Transverse colon (tissue), 4 donors: ENCODE results near the gene ENO2. TPM values are rescaled to one million over a fixed set of nuclear protein-coding genes. Genes with fewer than 3 reads are reported as not detected.
A peak's percentile ranks its signal among the peaks of the same experiment; 100 is the strongest.

Source experiments
- DNase-seq: peaks from one replicate; pipeline ENCODE4 v3.0.0-alpha.2; 2019
- H3K27ac ChIP-seq, 4 donors: fragments of 200-600 bp; sonication (generic); 2 replicates each; pipeline ENCODE4 v1.5.1; 2016 to 2018; ENCODE audit warnings: inconsistent platforms in 4 of 4
- H3K27me3 ChIP-seq: fragments of 200-600 bp; sonication (generic); 2 replicates; pipeline ENCODE4 v1.5.1; 2017; ENCODE audit warnings: inconsistent platforms
- H3K36me3 ChIP-seq, 4 donors: fragments of 200-600 bp; sonication (generic); 2 replicates each; pipeline ENCODE4 v1.5.1; 2017 to 2019; ENCODE audit warnings: inconsistent platforms in 4 of 4
- H3K4me1 ChIP-seq, 4 donors: fragments of 200-600 bp; sonication (generic); 2 replicates each; pipeline ENCODE4 v1.5.1; 2017 to 2020; ENCODE audit warnings: inconsistent platforms in 4 of 4
- H3K4me3 ChIP-seq, 4 donors: fragments of 200-600 bp; sonication (generic); 1 replicate in 1 of 4; 2 replicates in 3 of 4; pipeline versions ENCODE4 v1.5.1 to v1.6.1; 2017 to 2019; ENCODE audit warnings: inconsistent platforms in 4 of 4
- H3K9me3 ChIP-seq, 2 donors: fragments of 200-600 bp; sonication (generic); 2 replicates each; pipeline ENCODE4 v1.5.1; 2017 to 2019; ENCODE audit warnings: inconsistent platforms in 2 of 2
- CTCF ChIP-seq, 5 experiments: fragments of 200-600 bp in 3 of 5; fragments of 450-650 bp in 2 of 5; sonication (generic) in 3 of 5; IDR thresholded peaks; 1 replicate in 2 of 5; 2 replicates in 3 of 5; pipeline ENCODE4 v1.5.1; 2016 to 2017; ENCODE audit warnings: antibody characterized with exemption in 5 of 5, inconsistent platforms in 3 of 5, mild to moderate bottlenecking in 2 of 5, moderate library complexity in 1 of 5
- EP300 ChIP-seq: sonication (generic); formaldehyde crosslinking; IDR thresholded peaks from one replicate; pipeline ENCODE4 v1.6.1; 2017; ENCODE audit warnings: antibody characterized with exemption, low read depth
- POLR2A ChIP-seq: fragments of 450-650 bp; IDR thresholded peaks from one replicate; pipeline ENCODE4 v1.6.1; 2016; ENCODE audit warnings: antibody characterized with exemption, mild to moderate bottlenecking, moderate library complexity
- POLR2AphosphoS5 ChIP-seq, 3 donors: sonication (generic); formaldehyde crosslinking; IDR thresholded peaks; one replicate each; pipeline ENCODE4 v1.6.1; 2016; ENCODE audit warnings: antibody characterized with exemption in 3 of 3
- WGBS, 2 donors: methylation state at CpG; one replicate each; pipeline ENCODE4 v1.1.5; 2018; ENCODE audit warnings: low coverage in 1 of 2; 5-methylcytosine and 5-hydroxymethylcytosine counted together
- in situ Hi-C, 4 donors: fragments of 200-750 bp; cut with MboI; loops; one replicate each; pipeline versions ENCODE4 v1.15.0 to v1.15.1; 2017; ENCODE audit warnings: low sequenced_read_pairs in 3 of 4, low pct_ligation_motif_present in 1 of 4, low pct_unique_long_range_greater_than_20kb in 1 of 4
- intact Hi-C: fragments of 100-400 bp; cut with DNase I; formaldehyde crosslinking; loops from one replicate; pipeline ENCODE4 v1.15.1; 2023; ENCODE audit warnings: low total_unique reads
- total RNA-seq, 4 donors: library from RNA; depleted of rRNA; stranded (reverse); fragments of >200 nt; gene quantifications; one replicate each; pipeline ENCODE4 v1.1.0, GENCODE V29; 2016

The ENO2 gene
- total RNA-seq, 4 donors from 2014 or later = 7.2 to 14.1 (median 9.6) TPM

GRCh38 chr12:6957741-6958608 lies 43.6 kb downstream of the ENO2 start:
- in situ Hi-C loops = no loop called here
- Histone ChIP-seq H3K27ac (peak overlapping the region; percentile 57 to 95 (median 91)), H3K4me1 (peaks cover 19 to 57% (median 33%) of the 10 kb centered on the region in 4 donors), H3K27me3 (no peaks in the 10 kb centered on the region), H3K36me3 (no peaks in the 10 kb centered on the region), H3K4me3 (no peak overlapping the region), H3K9me3 (no peaks in the 10 kb centered on the region)
- 76 to 80% methylated on average over 9 to 27 of the region's 28 CpGs for WGBS, 2 donors
- intact Hi-C loops = no loop called here
- TF ChIP-seq CTCF (IDR thresholded peaks at IDR 0.05) (no peak), POLR2AphosphoS5 (IDR thresholded peaks at IDR 0.05) (no peak), POLR2A (no peak), EP300 (no peak)
- no peak for DNase-seq

- intact Hi-C loops (no loop called here), in situ Hi-C loops (no loop called here)
- H3K27ac ChIP-seq = peak overlapping the region; percentile 57 to 95 (median 91)
- 65% methylated on average over 10 of the region's 10 CpGs; no CpG with 5 or more reads in 1 of the 2 donors for WGBS, 2 donors
- peaks cover 19 to 57% (median 33%) of the 10 kb centered on the region in 4 donors for H3K4me1 ChIP-seq
- no peak for DNase-seq
- H3K36me3 ChIP-seq = no peaks in the 10 kb centered on the region
- H3K4me3 ChIP-seq = no peak overlapping the region
- no peaks in the 10 kb centered on the region for H3K27me3 ChIP-seq
- no peaks in the 10 kb centered on the region for H3K9me3 ChIP-seq
- TF ChIP-seq CTCF (IDR thresholded peaks at IDR 0.05) = no peak
- no peak for TF ChIP-seq POLR2AphosphoS5 (IDR thresholded peaks at IDR 0.05)
- no peak for TF ChIP-seq POLR2A
- no peak for TF ChIP-seq EP300
Measured at GRCh38 chr12:6958609-6959057, 44.3 kb downstream of the ENO2 start.

GRCh38 chr12:6959058-6959804 lies 44.9 kb downstream of the ENO2 start:
- Histone ChIP-seq H3K36me3 (no peaks in the 10 kb centered on the region), H3K27ac (peak overlapping the region; percentile 57 to 95 (median 91)), H3K9me3 (no peaks in the 10 kb centered on the region), H3K27me3 (no peaks in the 10 kb centered on the region), H3K4me1 (peaks cover 19 to 55% (median 33%) of the 10 kb centered on the region in 4 donors), H3K4me3 (no peak overlapping the region)
- TF ChIP-seq POLR2AphosphoS5 (IDR thresholded peaks at IDR 0.05) (peak in 1 of 3 donors; percentile 43), CTCF (IDR thresholded peaks at IDR 0.05) (no peak), EP300 (no peak), POLR2A (peak; percentile 38)
- intact Hi-C loops (no loop called here), in situ Hi-C loops (no loop called here)
- 60 to 89% methylated on average over 3 to 24 of the region's 24 CpGs for WGBS, 2 donors
- DNase-seq = peak; percentile 75
